SK-N-SH treated with all-trans-retinoic acid at 6 μM for 48 hours (cell line): ENCODE measurements around the gene ESR2.

Experiments used
- ARNTL ChIP-seq: fragments of 450-650 bp; formaldehyde crosslinking; IDR thresholded peaks from 2 replicates; pipeline ENCODE4 v1.5.0; 2020; ENCODE audit warnings: low read depth, mild to moderate bottlenecking, moderate library complexity, borderline replicate concordance
- ESRRG ChIP-seq: fragments of 250-450 bp; sonication (Bioruptor Pico); IDR thresholded peaks from 2 replicates; pipeline ENCODE4 v1.6.1; 2021; ENCODE audit warnings: mild to moderate bottlenecking
- RARB ChIP-seq: fragments of 250-450 bp; sonication (Bioruptor Pico); IDR thresholded peaks from 2 replicates; pipeline ENCODE4 v1.8.0; 2021; ENCODE audit warnings: mild to moderate bottlenecking, moderate library complexity
- TCF4 ChIP-seq: fragments of 250-450 bp; sonication (Bioruptor Pico); IDR thresholded peaks from 2 replicates; pipeline ENCODE4 v1.8.0; 2021; ENCODE audit warnings: mild to moderate bottlenecking, moderate library complexity, borderline replicate concordance
- TSHZ2 ChIP-seq: fragments of 250-450 bp; sonication (Bioruptor Pico); IDR thresholded peaks from 2 replicates; pipeline ENCODE4 v1.5.0; 2020; ENCODE audit warnings: mild to moderate bottlenecking, moderate library complexity
- ZFP3 ChIP-seq: fragments of 250-450 bp; sonication (Bioruptor Pico); IDR thresholded peaks from 2 replicates; pipeline ENCODE4 v1.5.0; 2020; ENCODE audit warnings: mild to moderate bottlenecking, moderate library complexity
- ZFP30 ChIP-seq: fragments of 450-650 bp; formaldehyde crosslinking; IDR thresholded peaks from 2 replicates; pipeline ENCODE4 v1.5.0; 2022; ENCODE audit warnings: mild to moderate bottlenecking, moderate library complexity

GRCh38 chr14:64159588-64159987 lies 134.6 kb downstream of the ESR2 start:
- TF ChIP-seq TCF4 (CRISPR knock-in tag) (no peak), ZFP30 (CRISPR knock-in tag) (no peak), TSHZ2 (no peak), RARB (CRISPR knock-in tag) (no peak), ZFP3 (CRISPR knock-in tag) (no peak), ESRRG (CRISPR knock-in tag) (no peak), ARNTL (CRISPR knock-in tag) (no peak)
